ENCODE measurements around the gene GAB1. TPM values are rescaled to one million over a fixed set of nuclear protein-coding genes. Genes with fewer than 3 reads are reported as not detected.

GAB1 gene
- total and polyA plus RNA-seq, 7 experiments from 2014 or later: 0.67 to 6.4 (median 2.2) TPM; not detected in 3

DNA sequence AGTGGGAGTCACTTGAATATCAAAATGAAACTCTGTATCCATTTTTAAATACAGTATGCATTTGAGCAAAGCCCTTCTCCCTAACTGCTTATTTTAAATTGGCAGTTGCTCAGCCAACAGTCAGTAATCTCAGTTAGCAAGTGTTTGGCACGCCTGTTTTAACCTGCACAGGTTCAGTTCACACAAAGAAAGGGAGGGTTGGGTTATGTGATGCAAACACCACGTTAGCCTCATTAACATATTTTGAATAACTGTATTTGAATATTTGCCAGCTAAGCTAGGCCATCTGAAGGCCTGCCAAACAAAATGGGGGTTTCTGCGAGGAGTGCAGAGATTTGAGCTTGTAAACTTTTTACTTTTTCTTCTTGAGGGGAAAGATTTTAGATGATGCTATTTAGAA, 19.8 kb downstream of the GAB1 start:
- no peak overlapping the region for H3K27ac ChIP-seq (ENCODE audit: low read depth, low read length)
- no peaks in the 10 kb centered on the region for H3K36me3 ChIP-seq (ENCODE audit: control insufficient read depth in 2 of 3, insufficient read depth in 3 of 3, low read length in 3 of 3)
- Mint-ChIP-seq H3K36me3 (peaks cover 0 to 11% (median 0%) of the 10 kb centered on the region in 5 donors), H3K4me3 (no peak overlapping the region), H3K27ac (peak overlapping the region in 1 of 9 donors; percentile 26), H3K27me3 (peaks cover 0 to 20% (median 0%) of the 10 kb centered on the region in 5 donors), H3K4me1 (peaks cover 14 to 18% (median 17%) of the 10 kb centered on the region in 7 donors), H3K9me3 (peaks cover 0 to 3% (median 0%) of the 10 kb centered on the region in 11 donors)
- ATAC-seq (no peak), DNase-seq (no peak)
- no peaks in the 10 kb centered on the region for H3K27me3 ChIP-seq (ENCODE audit: control insufficient read depth in 2 of 2, insufficient read depth in 2 of 2, low read length in 2 of 2)
- intact Hi-C loops (cut with micrococcal nuclease): loop anchor here (5.0 to 10.0 kb wide), 2 partner anchors 169 to 172 kb away; partner anchors contain the start of gene USP38 (in 1 of the 2)
- H3K4me1 ChIP-seq (ENCODE audit: control insufficient read depth in 2 of 2, insufficient read depth in 2 of 2, low read length in 2 of 2): peaks cover 0 to 9% of the 10 kb centered on the region in 2 donors
- ChIA-PET POLR2A (no interaction called here), CTCF (no interaction called here)
- H3K9me3 ChIP-seq (ENCODE audit: control insufficient read depth in 2 of 3, low read length in 3 of 3): no peaks in the 10 kb centered on the region
- H3K4me3 ChIP-seq (ENCODE audit: low read length): no peak overlapping the region

DNA sequence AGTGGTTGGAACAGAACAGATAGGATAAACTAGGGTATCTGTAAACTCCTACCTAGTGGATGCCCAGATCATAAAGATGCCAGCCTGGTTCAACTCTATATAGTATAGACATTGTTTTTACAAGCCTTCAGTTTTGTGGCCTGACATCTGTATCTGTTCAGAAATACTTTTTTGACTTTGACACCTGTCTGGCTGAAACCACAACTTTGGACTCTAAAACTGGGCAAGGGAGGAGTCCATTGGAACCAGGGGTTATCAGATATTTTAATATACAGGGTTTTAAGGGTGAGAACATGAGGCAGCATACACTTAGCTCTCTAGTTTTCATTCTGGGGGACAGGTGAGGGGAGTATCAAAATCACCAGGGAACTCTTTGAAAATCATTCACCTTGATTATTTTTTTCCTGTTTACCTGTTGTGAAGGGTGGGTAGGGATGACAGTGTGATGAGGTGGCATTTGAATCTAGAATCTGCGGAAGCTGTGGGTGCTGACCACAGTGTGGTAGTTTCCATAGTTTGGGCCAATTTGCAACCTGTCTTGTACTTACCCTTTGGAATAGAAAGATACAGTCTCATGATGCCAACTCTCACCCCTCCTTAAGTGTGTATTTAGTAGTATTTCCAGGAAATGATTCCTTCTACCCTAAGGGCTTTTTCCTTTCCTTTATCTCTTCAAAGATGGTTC, 20.6 kb downstream of the GAB1 start:
- ChIA-PET CTCF (no interaction called here), POLR2A (no interaction called here)
- peaks cover 14 to 18% (median 17%) of the 10 kb centered on the region in 7 donors for H3K4me1 Mint-ChIP-seq
- Histone ChIP-seq H3K36me3 (ENCODE audit: control insufficient read depth in 2 of 3, insufficient read depth in 3 of 3, low read length in 3 of 3) (no peaks in the 10 kb centered on the region), H3K27me3 (ENCODE audit: control insufficient read depth in 2 of 2, insufficient read depth in 2 of 2, low read length in 2 of 2) (no peaks in the 10 kb centered on the region), H3K27ac (ENCODE audit: low read depth, low read length) (no peak overlapping the region), H3K9me3 (ENCODE audit: control insufficient read depth in 2 of 3, low read length in 3 of 3) (no peaks in the 10 kb centered on the region), H3K4me1 (ENCODE audit: control insufficient read depth in 2 of 2, insufficient read depth in 2 of 2, low read length in 2 of 2) (peaks cover 0 to 9% of the 10 kb centered on the region in 2 donors), H3K4me3 (ENCODE audit: low read length) (no peak overlapping the region)
- H3K4me3 Mint-ChIP-seq: no peak overlapping the region
- peaks cover 0 to 3% (median 0%) of the 10 kb centered on the region in 11 donors for H3K9me3 Mint-ChIP-seq
- DNase-seq (no peak), ATAC-seq (peak; percentile 24)
- intact Hi-C loops (cut with micrococcal nuclease): loop anchor here (5.0 to 10.0 kb wide), 2 partner anchors 170 to 173 kb away; partner anchors contain the start of gene USP38 (in 1 of the 2)
- peaks cover 0 to 18% (median 0%) of the 10 kb centered on the region in 5 donors for H3K27me3 Mint-ChIP-seq
- H3K36me3 Mint-ChIP-seq: peaks cover 0 to 11% (median 0%) of the 10 kb centered on the region in 5 donors
- H3K27ac Mint-ChIP-seq: peak overlapping the region in 1 of 9 donors; percentile 23

DNA sequence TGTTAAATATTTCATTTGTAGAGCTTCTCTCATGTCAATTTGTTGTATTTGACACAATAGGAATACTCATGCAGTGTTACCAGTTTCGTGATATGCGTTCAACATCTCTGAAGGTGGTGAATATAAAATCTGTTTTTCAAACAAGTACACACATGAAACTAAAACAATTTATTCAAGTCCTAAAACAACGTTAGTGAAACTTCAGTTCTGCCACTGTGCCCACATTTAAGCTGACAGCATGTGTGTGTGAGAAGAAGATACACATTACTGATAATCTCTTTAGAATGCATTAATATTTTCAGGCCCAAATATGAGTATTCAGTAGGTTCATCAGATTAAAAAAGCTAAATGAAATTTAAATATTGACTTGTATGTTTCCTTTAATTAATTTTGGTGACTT, 21.7 kb downstream of the GAB1 start:
- ATAC-seq (no peak), DNase-seq (no peak)
- Mint-ChIP-seq H3K27ac (peak overlapping the region in 4 of 9 donors; percentile 2 to 51 (median 32)), H3K4me1 (peaks cover 14 to 21% (median 17%) of the 10 kb centered on the region in 7 donors), H3K27me3 (peaks cover 0 to 8% (median 0%) of the 10 kb centered on the region in 5 donors), H3K36me3 (peaks cover 0 to 11% (median 0%) of the 10 kb centered on the region in 5 donors), H3K4me3 (peak overlapping the region in 7 of 10 donors; percentile 52 to 72 (median 67)), H3K9me3 (peaks cover 0 to 3% (median 0%) of the 10 kb centered on the region in 11 donors)
- no peaks in the 10 kb centered on the region for H3K36me3 ChIP-seq (ENCODE audit: control insufficient read depth in 2 of 3, insufficient read depth in 3 of 3, low read length in 3 of 3)
- no peaks in the 10 kb centered on the region for H3K27me3 ChIP-seq (ENCODE audit: control insufficient read depth in 2 of 2, insufficient read depth in 2 of 2, low read length in 2 of 2)
- H3K4me1 ChIP-seq (ENCODE audit: control insufficient read depth in 2 of 2, insufficient read depth in 2 of 2, low read length in 2 of 2): peaks cover 0 to 9% of the 10 kb centered on the region in 2 donors
- intact Hi-C loops (cut with micrococcal nuclease): loop anchor here (2.0 to 10.0 kb wide), 3 partner anchors 154 to 174 kb away; partner anchors contain the start of genes SMARCA5 (in 1 of the 2) and USP38 (in 1 of the 2)
- ChIA-PET CTCF (interaction anchor here (0.6 kb wide), 1 partner anchor 24 kb away, joined by 5 read pairs; no protein-coding TSS in a partner anchor), POLR2A (no interaction called here)
- H3K4me3 ChIP-seq (ENCODE audit: low read length): no peak overlapping the region
- H3K9me3 ChIP-seq (ENCODE audit: control insufficient read depth in 2 of 3, low read length in 3 of 3): no peaks in the 10 kb centered on the region
- H3K27ac ChIP-seq (ENCODE audit: low read depth, low read length): no peak overlapping the region

- H3K36me3 ChIP-seq (ENCODE audit: control insufficient read depth in 2 of 3, insufficient read depth in 3 of 3, low read length in 3 of 3): no peaks in the 10 kb centered on the region
- peak overlapping the region in 8 of 9 donors; percentile 2 to 85 (median 46) for H3K27ac Mint-ChIP-seq
- H3K4me1 Mint-ChIP-seq: peaks cover 14 to 21% (median 17%) of the 10 kb centered on the region in 7 donors
- peaks cover 0 to 9% of the 10 kb centered on the region in 2 donors for H3K4me1 ChIP-seq (ENCODE audit: control insufficient read depth in 2 of 2, insufficient read depth in 2 of 2, low read length in 2 of 2)
- peaks cover 0 to 11% (median 0%) of the 10 kb centered on the region in 5 donors for H3K36me3 Mint-ChIP-seq
- intact Hi-C loops (cut with micrococcal nuclease): loop anchor here (1.0 to 10.0 kb wide), 5 partner anchors 22 to 174 kb away; partner anchors contain the start of genes SMARCA5 (in 2 of the 2) and USP38 (in 1 of the 2)
- peaks cover 0 to 5% (median 0%) of the 10 kb centered on the region in 5 donors for H3K27me3 Mint-ChIP-seq
- DNase-seq (peak in 2 of 9 donors; percentile 20 to 30), ATAC-seq (peak; percentile 83)
- no peaks in the 10 kb centered on the region for H3K27me3 ChIP-seq (ENCODE audit: control insufficient read depth in 2 of 2, insufficient read depth in 2 of 2, low read length in 2 of 2)
- POLR2A ChIA-PET: no interaction called here
- CTCF ChIA-PET: interaction anchor here (0.6 kb wide), 1 partner anchor 23 kb away, joined by 5 read pairs; no protein-coding TSS in a partner anchor
- peaks cover 0 to 3% (median 0%) of the 10 kb centered on the region in 11 donors for H3K9me3 Mint-ChIP-seq
- H3K4me3 ChIP-seq (ENCODE audit: low read length): peak overlapping the region; percentile 14
- H3K27ac ChIP-seq (ENCODE audit: low read depth, low read length): no peak overlapping the region
- H3K4me3 Mint-ChIP-seq: peak overlapping the region; percentile 52 to 72 (median 66)
- H3K9me3 ChIP-seq (ENCODE audit: control insufficient read depth in 2 of 3, low read length in 3 of 3): no peaks in the 10 kb centered on the region
Measured at GRCh38 chr4:143358923-143359643, 22.4 kb downstream of the GAB1 start.

- ATAC-seq (no peak), DNase-seq (peak in 1 of 9 donors; percentile 1)
- peaks cover 0 to 9% of the 10 kb centered on the region in 2 donors for H3K4me1 ChIP-seq (ENCODE audit: control insufficient read depth in 2 of 2, insufficient read depth in 2 of 2, low read length in 2 of 2)
- intact Hi-C loops (cut with micrococcal nuclease): loop anchor here (1.0 to 10.0 kb wide), 5 partner anchors 22 to 175 kb away; partner anchors contain the start of genes SMARCA5 (in 2 of the 2) and USP38 (in 1 of the 2)
- no peaks in the 10 kb centered on the region for H3K9me3 ChIP-seq (ENCODE audit: control insufficient read depth in 2 of 3, low read length in 3 of 3)
- Mint-ChIP-seq H3K27ac (peak overlapping the region in 7 of 9 donors; percentile 9 to 85 (median 37)), H3K4me3 (peak overlapping the region; percentile 52 to 72 (median 66)), H3K27me3 (peaks cover 0 to 5% (median 0%) of the 10 kb centered on the region in 5 donors), H3K36me3 (peaks cover 0 to 11% (median 0%) of the 10 kb centered on the region in 5 donors), H3K4me1 (peaks cover 14 to 21% (median 17%) of the 10 kb centered on the region in 7 donors), H3K9me3 (peaks cover 0 to 3% (median 0%) of the 10 kb centered on the region in 11 donors)
- no peak overlapping the region for H3K27ac ChIP-seq (ENCODE audit: low read depth, low read length)
- no peaks in the 10 kb centered on the region for H3K27me3 ChIP-seq (ENCODE audit: control insufficient read depth in 2 of 2, insufficient read depth in 2 of 2, low read length in 2 of 2)
- ChIA-PET POLR2A (no interaction called here), CTCF (no interaction called here)
- peak overlapping the region; percentile 14 for H3K4me3 ChIP-seq (ENCODE audit: low read length)
- no peaks in the 10 kb centered on the region for H3K36me3 ChIP-seq (ENCODE audit: control insufficient read depth in 2 of 3, insufficient read depth in 3 of 3, low read length in 3 of 3)
Measured at GRCh38 chr4:143359644-143360193, 23.0 kb downstream of the GAB1 start.
